ENCODE measurements around the gene ASIC4. TPM values are rescaled to one million over a fixed set of nuclear protein-coding genes. Genes with fewer than 3 reads are reported as not detected.

Gene ASIC4
- polyA plus RNA-seq, 1 donor (not counting 4 experiments of a cell fraction or from before 2014, with no cell fraction given): not detected

DNA sequence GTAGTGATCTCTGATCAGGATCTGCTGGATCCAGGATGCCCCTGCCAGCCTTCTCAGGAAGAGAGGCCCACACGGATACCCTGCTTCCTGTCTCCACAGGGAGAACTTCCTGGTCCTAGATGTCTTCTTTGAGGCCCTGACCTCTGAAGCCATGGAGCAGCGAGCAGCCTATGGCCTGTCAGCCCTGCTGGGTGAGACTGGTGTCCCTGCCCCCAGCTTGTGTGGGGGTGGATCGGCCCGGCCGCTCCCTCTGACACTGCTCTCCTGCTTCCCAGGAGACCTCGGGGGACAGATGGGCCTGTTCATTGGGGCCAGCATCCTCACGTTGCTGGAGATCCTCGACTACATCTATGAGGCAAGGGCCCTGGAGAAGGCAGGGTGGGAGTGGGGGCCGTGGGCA is 22.7 kb downstream of the ASIC4 start:
- no peak for DNase-seq (ENCODE audit: low read depth, low spot score)
- H3K9ac ChIP-seq (ENCODE audit: control insufficient read depth, extremely low read depth, insufficient read depth, low read length): no peak overlapping the region

DNA sequence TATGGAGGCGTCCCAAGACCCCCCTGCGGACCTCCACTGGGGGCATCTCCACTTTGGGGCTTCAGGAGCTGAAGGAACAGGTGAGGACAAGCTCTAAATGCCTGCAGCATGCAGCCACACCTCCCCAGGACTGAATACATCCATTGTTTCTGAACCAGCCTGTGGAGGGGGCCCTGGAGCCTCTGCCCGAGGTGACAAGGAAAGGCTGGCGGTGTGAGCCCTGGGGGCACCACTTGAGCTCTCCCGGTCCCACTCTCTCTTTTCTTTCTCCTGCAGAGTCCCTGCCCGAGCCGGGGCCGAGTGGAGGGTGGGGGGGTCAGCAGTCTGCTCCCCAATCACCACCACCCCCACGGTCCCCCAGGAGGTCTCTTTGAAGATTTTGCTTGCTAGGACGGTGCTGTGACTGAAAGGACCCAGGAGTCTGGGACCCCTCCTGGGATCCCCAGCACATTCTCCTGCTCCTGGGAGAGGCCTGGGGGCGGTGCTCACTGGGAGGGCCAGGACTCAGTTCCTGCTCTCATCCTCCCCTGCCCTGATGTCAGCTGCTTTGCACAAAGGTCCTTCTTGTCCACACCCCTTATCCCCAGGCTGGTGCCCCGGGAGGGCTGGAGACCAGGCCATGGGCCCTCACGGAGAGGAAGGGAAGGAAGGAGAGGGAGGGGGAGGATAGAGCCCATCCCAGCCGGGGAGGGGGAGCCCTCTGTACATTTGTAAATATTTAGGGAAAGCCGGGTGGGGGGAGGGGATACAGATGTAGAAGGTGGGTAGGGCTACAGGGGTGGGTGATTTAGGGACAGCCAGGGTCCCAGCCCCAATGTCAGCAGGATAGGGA is 23.6 kb downstream of the ASIC4 start:
- Histone ChIP-seq H3K36me3 (ENCODE audit: control insufficient read depth in 2 of 2, extremely low read depth in 1 of 2, insufficient read depth in 2 of 2, low read length in 2 of 2) (peaks cover 20 to 23% of the 10 kb centered on the region in 2 experiments), H3K4me3 (ENCODE audit: control insufficient read depth in 2 of 3, extremely low read depth in 1 of 3, insufficient read depth in 2 of 3, low read depth in 1 of 3, low read length in 3 of 3) (no peak overlapping the region), H3K9ac (ENCODE audit: control insufficient read depth, extremely low read depth, insufficient read depth, low read length) (no peak overlapping the region), H3K79me2 (ENCODE audit: control insufficient read depth, insufficient read depth, low read length) (peaks cover 33% of the 10 kb centered on the region), H4K20me1 (ENCODE audit: control insufficient read depth, extremely low read depth, insufficient read depth, low read length) (peaks cover 10% of the 10 kb centered on the region), H2AFZ (ENCODE audit: control insufficient read depth, low read length) (no peak overlapping the region), H3K27ac (ENCODE audit: control insufficient read depth, insufficient read depth, low read length) (no peak overlapping the region), H3K9me3 (ENCODE audit: control insufficient read depth, low read depth, low read length) (no peaks in the 10 kb centered on the region), H3K4me2 (ENCODE audit: control insufficient read depth, extremely low read depth, insufficient read depth, low read depth, low read length) (peak overlapping the region; percentile 25), H3K27me3 (ENCODE audit: control insufficient read depth, extremely low read depth, insufficient read depth, low read length) (no peaks in the 10 kb centered on the region), H3K4me1 (ENCODE audit: control insufficient read depth, extremely low read depth, insufficient read depth, low read length) (peaks cover 20% of the 10 kb centered on the region), H3K9me1 (ENCODE audit: control insufficient read depth, extremely low read depth, insufficient read depth, low read length) (no peaks in the 10 kb centered on the region)
- dilution Hi-C loops (cut with MboI; ENCODE audit: extremely low pct_ligation_motif_present, low sequenced_read_pairs): no loop called here
- TF ChIP-seq, protein P1, sequence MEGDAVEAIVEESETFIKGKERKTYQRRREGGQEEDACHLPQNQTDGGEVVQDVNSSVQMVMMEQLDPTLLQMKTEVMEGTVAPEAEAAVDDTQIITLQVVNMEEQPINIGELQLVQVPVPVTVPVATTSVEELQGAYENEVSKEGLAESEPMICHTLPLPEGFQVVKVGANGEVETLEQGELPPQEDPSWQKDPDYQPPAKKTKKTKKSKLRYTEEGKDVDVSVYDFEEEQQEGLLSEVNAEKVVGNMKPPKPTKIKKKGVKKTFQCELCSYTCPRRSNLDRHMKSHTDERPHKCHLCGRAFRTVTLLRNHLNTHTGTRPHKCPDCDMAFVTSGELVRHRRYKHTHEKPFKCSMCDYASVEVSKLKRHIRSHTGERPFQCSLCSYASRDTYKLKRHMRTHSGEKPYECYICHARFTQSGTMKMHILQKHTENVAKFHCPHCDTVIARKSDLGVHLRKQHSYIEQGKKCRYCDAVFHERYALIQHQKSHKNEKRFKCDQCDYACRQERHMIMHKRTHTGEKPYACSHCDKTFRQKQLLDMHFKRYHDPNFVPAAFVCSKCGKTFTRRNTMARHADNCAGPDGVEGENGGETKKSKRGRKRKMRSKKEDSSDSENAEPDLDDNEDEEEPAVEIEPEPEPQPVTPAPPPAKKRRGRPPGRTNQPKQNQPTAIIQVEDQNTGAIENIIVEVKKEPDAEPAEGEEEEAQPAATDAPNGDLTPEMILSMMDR (optimal IDR thresholded peaks at IDR 0.05 in 1 of 3, IDR thresholded peaks at IDR 0.05 in 1 of 3, conservative IDR thresholded peaks at IDR 0.05 in 1 of 3; ENCODE audit: extremely low read depth in 1 of 3, insufficient read depth in 2 of 3, low read length in 3 of 3): peak in 1 of 3 experiments; percentile 17
- TF ChIP-seq EZH2 (IDR thresholded peaks at IDR 0.05; ENCODE audit: low read length): no peak
- DNase-seq (ENCODE audit: low read depth, low spot score) (no peak), FAIRE-seq (no peak)

More for the DNA sequence above, 22.7 kb downstream of the ASIC4 start:
- H2AFZ ChIP-seq (ENCODE audit: control insufficient read depth, low read length): no peak overlapping the region
- H3K79me2 ChIP-seq (ENCODE audit: control insufficient read depth, insufficient read depth, low read length): peaks cover 25% of the 10 kb centered on the region
- no peaks in the 10 kb centered on the region for H3K9me1 ChIP-seq (ENCODE audit: control insufficient read depth, extremely low read depth, insufficient read depth, low read length)
- FAIRE-seq: no peak
- dilution Hi-C loops (cut with MboI; ENCODE audit: extremely low pct_ligation_motif_present, low sequenced_read_pairs): no loop called here
- H3K9me3 ChIP-seq (ENCODE audit: control insufficient read depth, low read depth, low read length): no peaks in the 10 kb centered on the region
- no peak overlapping the region for H3K27ac ChIP-seq (ENCODE audit: control insufficient read depth, insufficient read depth, low read length)
- H3K4me3 ChIP-seq (ENCODE audit: control insufficient read depth in 2 of 3, extremely low read depth in 1 of 3, insufficient read depth in 2 of 3, low read depth in 1 of 3, low read length in 3 of 3): no peak overlapping the region
- H3K4me2 ChIP-seq (ENCODE audit: control insufficient read depth, extremely low read depth, insufficient read depth, low read depth, low read length): no peak overlapping the region
- peaks cover 20 to 23% of the 10 kb centered on the region in 2 experiments for H3K36me3 ChIP-seq (ENCODE audit: control insufficient read depth in 2 of 2, extremely low read depth in 1 of 2, insufficient read depth in 2 of 2, low read length in 2 of 2)
- H3K27me3 ChIP-seq (ENCODE audit: control insufficient read depth, extremely low read depth, insufficient read depth, low read length): peaks cover 5% of the 10 kb centered on the region
- H3K4me1 ChIP-seq (ENCODE audit: control insufficient read depth, extremely low read depth, insufficient read depth, low read length): peaks cover 17% of the 10 kb centered on the region
- H4K20me1 ChIP-seq (ENCODE audit: control insufficient read depth, extremely low read depth, insufficient read depth, low read length): peaks cover 10% of the 10 kb centered on the region
- TF ChIP-seq EZH2 (IDR thresholded peaks at IDR 0.05; ENCODE audit: low read length): no peak
- TF ChIP-seq, protein P1 (optimal IDR thresholded peaks at IDR 0.05 in 1 of 3, IDR thresholded peaks at IDR 0.05 in 1 of 3, conservative IDR thresholded peaks at IDR 0.05 in 1 of 3; ENCODE audit: extremely low read depth in 1 of 3, insufficient read depth in 2 of 3, low read length in 3 of 3): no peak
